D721Med (cell line): Measurements from ENCODE around the gene PRR7.

Source experiments
- DNase-seq: peaks from one replicate; pipeline ENCODE4 v3.0.0; 2011; ENCODE audit warnings: low spot score; ENCODE audit not compliant: insufficient read length
- FAIRE-seq: peaks from 2 replicates; lab custom pipeline; 2011; peaks lifted over from hg19 to GRCh38; lab: Jason Lieb, UNC
- CTCF ChIP-seq: IDR thresholded peaks from 2 replicates; pipeline ENCODE4 v1.5.1; 2012; ENCODE audit warnings: mild to moderate bottlenecking, control low read depth; ENCODE audit not compliant: insufficient read depth; ENCODE audit errors: missing control alignments

The PRR7 gene

GRCh38 chr5:177459819-177460628, 13.4 kb downstream of the PRR7 start:
- DNase-seq: no peak
- FAIRE-seq: no peak
- no peak for TF ChIP-seq CTCF

DNA sequence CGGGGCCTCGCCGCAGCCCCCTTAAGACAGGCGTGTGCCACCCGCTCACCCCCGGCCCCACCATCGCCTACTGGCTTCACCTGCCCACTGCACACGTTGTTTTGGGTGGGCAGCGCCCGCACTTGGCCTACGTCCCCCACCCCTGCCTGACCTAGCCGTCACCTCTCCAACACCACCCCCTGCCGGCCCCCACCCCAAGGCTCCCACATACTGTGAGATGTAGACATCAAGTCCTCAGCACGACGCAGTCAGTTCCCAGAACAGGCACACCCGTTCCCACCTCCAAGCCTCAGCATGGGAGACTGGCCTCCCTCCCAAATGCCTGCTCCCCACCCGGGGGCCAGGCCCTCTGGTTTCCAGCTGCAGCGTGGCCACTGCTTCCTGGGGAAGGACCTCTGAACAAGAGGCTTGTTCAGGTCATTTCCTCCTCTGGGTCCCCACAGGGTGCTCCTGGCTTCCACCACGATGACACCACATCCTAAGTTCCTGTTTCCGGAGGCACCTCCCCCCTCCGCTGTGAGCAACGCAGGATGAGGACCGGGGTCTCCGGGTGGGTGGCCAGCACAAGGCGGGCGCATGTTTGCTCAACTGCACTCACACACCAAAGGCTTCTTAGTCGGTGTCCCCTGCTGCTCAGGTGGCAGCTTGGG, 15.5 kb downstream of the PRR7 start:
- TF ChIP-seq CTCF: no peak
- no peak for DNase-seq
- FAIRE-seq: no peak

- no peak for FAIRE-seq
- no peak for TF ChIP-seq CTCF
- no peak for DNase-seq
These were observed 18.4 kb downstream of the PRR7 start for GRCh38 chr5:177465044-177465443.

GRCh38 chr5:177466861-177467260, 20.2 kb downstream of the PRR7 start:
- DNase-seq: no peak
- TF ChIP-seq CTCF: no peak
- FAIRE-seq: no peak

GRCh38 chr5:177467436-177467835, 20.8 kb downstream of the PRR7 start:
- TF ChIP-seq CTCF: no peak
- FAIRE-seq (no peak), DNase-seq (no peak)

DNA sequence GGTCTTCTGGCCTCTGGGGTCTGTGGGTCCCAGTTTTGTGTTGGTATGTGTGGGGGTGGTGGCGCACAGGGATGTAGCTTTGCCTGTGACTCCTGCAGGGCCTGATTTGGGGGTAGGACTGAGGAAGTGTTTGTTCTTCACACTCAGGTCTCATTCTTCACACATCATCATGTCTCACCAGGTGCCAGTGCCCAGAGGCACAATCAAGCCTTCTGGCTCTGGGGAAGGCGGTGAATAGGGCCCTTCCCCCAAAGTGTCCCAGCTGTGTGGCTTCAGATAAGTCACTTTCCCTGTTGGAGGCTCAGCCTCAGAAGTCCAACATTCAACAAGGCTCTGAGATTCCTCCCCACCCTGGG, 21.7 kb downstream of the PRR7 start:
- no peak for TF ChIP-seq CTCF
- FAIRE-seq (no peak), DNase-seq (no peak)
